GM12878 (cell line): ENCODE measurements around the gene SPOCK1. TPM values are rescaled to one million over a fixed set of nuclear protein-coding genes. Genes with fewer than 3 reads are reported as not detected.

Experiments used
- ATAC-seq: fragments of 200-7000 bp; cut with Tn5 transposase; 3 replicates; pipeline ENCODE4 v1.9.1; 2020; ENCODE audit warnings: mild to moderate bottlenecking, moderate library complexity
- BruUV-seq: library from RNA; stranded (reverse); fragments of 400-500 nt; replicated peaks from 2 replicates; lab custom pipeline; 2021; lab: Mats Ljungman, UMichigan
- CTCF ChIA-PET: fragments of 300-600 bp; sonication (Branson Sonifier 250); formaldehyde crosslinking; extraction: SDS; loops from one replicate; lab custom pipeline; 2021; ENCODE audit warnings: inconsistent platforms; lab: Yijun Ruan, JAX
- POLR2A ChIA-PET: fragments of 350-600 bp; formaldehyde crosslinking; extraction: SDS; loops from one replicate; lab custom pipeline; 2021; ENCODE audit warnings: inconsistent platforms; lab: Charles Lee
- RAD21 ChIA-PET: fragments of 300-600 bp; sonication (Branson Sonifier 250); formaldehyde crosslinking; loops from one replicate; lab custom pipeline; 2023; ENCODE audit warnings: antibody characterized with exemption; ENCODE audit not compliant: unreplicated experiment; lab: Charles Lee
- SMC1A ChIA-PET: fragments of 300-600 bp; sonication (Branson Sonifier 250); formaldehyde crosslinking; loops from one replicate; lab custom pipeline; 2023; ENCODE audit not compliant: unreplicated experiment, uncharacterized antibody; lab: Charles Lee
- DNase-seq: peaks from one replicate; pipeline ENCODE4 v3.0.0-alpha.2; 2011; ENCODE audit warnings: low read depth, low spot score
- FAIRE-seq: peaks from 3 replicates; lab custom pipeline; 2011; peaks lifted over from hg19 to GRCh38; lab: Jason Lieb, UNC
- H2AFZ ChIP-seq: 2 replicates; pipeline ENCODE4 v1.6.0; 2011; ENCODE audit warnings: low read depth, low read length, control low read depth; ENCODE audit not compliant: control insufficient read depth
- H3K27ac ChIP-seq: 2 replicates; pipeline ENCODE4 v1.5.1; 2011; ENCODE audit warnings: control low read depth; ENCODE audit not compliant: control insufficient read depth, insufficient read depth
- H3K27me3 ChIP-seq, 2 experiments: replicated peaks in 1 of 2; 2 replicates each; pipeline versions ENCODE4 v1.6.0 to v1.6.1; 2011; ENCODE audit warnings: low read length in 1 of 2; ENCODE audit not compliant: control insufficient read depth in 2 of 2, insufficient read depth in 2 of 2
- H3K36me3 ChIP-seq, 2 experiments: 2 replicates each; pipeline ENCODE4 v1.5.1; 2011; ENCODE audit warnings: low read length in 1 of 2; ENCODE audit not compliant: control insufficient read depth in 2 of 2, insufficient read depth in 2 of 2
- H3K4me1 ChIP-seq: 2 replicates; pipeline ENCODE4 v1.6.1; 2011; ENCODE audit warnings: mild to moderate bottlenecking, low read length, moderate library complexity, mixed read lengths; ENCODE audit not compliant: control insufficient read depth, insufficient read depth
- H3K4me2 ChIP-seq: 2 replicates; pipeline ENCODE4 v1.6.0; 2011; ENCODE audit warnings: control low read depth; ENCODE audit not compliant: control insufficient read depth, insufficient read depth
- H3K4me3 ChIP-seq: fragments of 200-600 bp; sonication (generic); 2 replicates; pipeline ENCODE4 v1.5.1; 2016
- H3K79me2 ChIP-seq: 2 replicates; pipeline ENCODE4 v1.6.0; 2011; ENCODE audit warnings: low read length; ENCODE audit not compliant: control insufficient read depth, insufficient read depth
- H3K9ac ChIP-seq: 2 replicates; pipeline ENCODE4 v1.8.0; 2011; ENCODE audit warnings: low read length, control low read depth, mixed read lengths; ENCODE audit not compliant: control insufficient read depth, insufficient read depth
- H3K9me3 ChIP-seq: replicated peaks from 3 replicates; pipeline ENCODE4 v1.5.1; 2011; ENCODE audit warnings: mild to moderate bottlenecking, low read length; ENCODE audit not compliant: control insufficient read depth, insufficient read depth
- H4K20me1 ChIP-seq: 2 replicates; pipeline ENCODE4 v1.6.0; 2011; ENCODE audit not compliant: control insufficient read depth, insufficient read depth
- ASH2L ChIP-seq: fragments of 300-600, 200-600 bp; sonication (generic); IDR thresholded peaks from 2 replicates; pipeline ENCODE4 v1.6.1; 2017; ENCODE audit warnings: low read depth, mild to moderate bottlenecking, borderline replicate concordance
- BCL11A ChIP-seq: IDR thresholded peaks from 2 replicates; pipeline ENCODE4 v1.6.1; 2011; ENCODE audit warnings: low read depth, low read length
- EGR1 ChIP-seq, 2 experiments: IDR thresholded peaks; 1 replicate in 1 of 2; 2 replicates in 1 of 2; pipeline ENCODE4 v1.6.1; 2011 to 2012; ENCODE audit warnings: low read depth in 2 of 2, low read length in 2 of 2, borderline replicate concordance in 1 of 2, mild to moderate bottlenecking in 1 of 2, moderate library complexity in 1 of 2
- ELK1 ChIP-seq: IDR thresholded peaks from 2 replicates; pipeline ENCODE4 v1.6.1; 2012; ENCODE audit warnings: low read depth, low read length, improper control_type of control experiment
- EZH2 ChIP-seq: IDR thresholded peaks from 2 replicates; pipeline ENCODE4 v1.6.1; 2012; ENCODE audit warnings: low read depth, mild to moderate bottlenecking, control low read depth, inconsistent platforms, low read length, borderline replicate concordance; ENCODE audit not compliant: control insufficient read depth
- HSF1 ChIP-seq: fragments of 150-350 bp; IDR thresholded peaks from 2 replicates; pipeline ENCODE4 v1.6.1; 2014; ENCODE audit warnings: mild to moderate bottlenecking, low read depth, low read length
- KAT2A ChIP-seq: conservative IDR thresholded peaks from 2 replicates; pipeline ENCODE4 v1.6.1; 2011; ENCODE audit warnings: low read depth, low read length; ENCODE audit not compliant: control insufficient read depth
- PAX5 ChIP-seq: IDR thresholded peaks from 2 replicates; pipeline ENCODE4 v1.6.1; 2011; ENCODE audit warnings: low read depth, low read length, borderline replicate concordance
- PBX3 ChIP-seq: IDR thresholded peaks from 2 replicates; pipeline ENCODE4 v1.6.1; 2011; ENCODE audit warnings: mild to moderate bottlenecking, low read depth, low read length, moderate library complexity; ENCODE audit not compliant: insufficient replicate concordance
- PML ChIP-seq: IDR thresholded peaks from 2 replicates; pipeline ENCODE4 v1.6.1; 2012; ENCODE audit warnings: low read length, inconsistent platforms
- POLR2A ChIP-seq: IDR thresholded peaks from 2 replicates; pipeline ENCODE4 v1.6.1; 2011; ENCODE audit warnings: low read depth, mild to moderate bottlenecking, low read length
- PRDM15 ChIP-seq: fragments of 450-650 bp; formaldehyde crosslinking; IDR thresholded peaks from 2 replicates; pipeline ENCODE4 v1.4.0; 2020; ENCODE audit warnings: mild to moderate bottlenecking, moderate library complexity
- RBBP5 ChIP-seq: fragments of 200-600 bp; sonication (generic); conservative IDR thresholded peaks from 2 replicates; pipeline ENCODE4 v1.6.1; 2016
- SUPT20H ChIP-seq: IDR thresholded peaks from 2 replicates; pipeline ENCODE4 v1.6.1; 2011; ENCODE audit warnings: low read depth, mild to moderate bottlenecking, low read length, moderate library complexity, borderline replicate concordance; ENCODE audit not compliant: control insufficient read depth
- ZNF217 ChIP-seq: fragments of 450-650 bp; IDR thresholded peaks from 2 replicates; pipeline ENCODE4 v1.6.1; 2017; ENCODE audit warnings: antibody characterized with exemption, mild to moderate bottlenecking
- ZNF274 ChIP-seq: IDR thresholded peaks from one replicate; pipeline ENCODE4 v1.8.0; 2011; ENCODE audit not compliant: insufficient read length, insufficient read depth
- in situ Hi-C: fragments of 300-500 bp; cut with MboI; formaldehyde crosslinking; loops from 9 replicates; pipeline ENCODE4 v1.14.3; 2018; ENCODE audit warnings: mixed read lengths
- intact Hi-C: fragments of 100-400 bp; cut with micrococcal nuclease; formaldehyde crosslinking; loops from one replicate; pipeline ENCODE4 v1.14.2; 2022; ENCODE audit not compliant: unreplicated experiment
- polyA plus RNA-seq, 11 experiments: library from polyadenylated mRNA; depleted of rRNA in 4 of 11; unstranded in 6 of 11; stranded (reverse) in 5 of 11; fragments of >200 nt; fragmentation: Nextera tagmentation in 4 of 11; fragmentation: Illumina TruSeq in 1 of 11; extraction: Ambion mirVana in 4 of 11; extraction: Trizol in 1 of 11; gene quantifications; 1 replicate in 1 of 11; 2 replicates in 10 of 11; pipeline versions ENCODE4 v1.2.1 to v1.2.3, GENCODE V29; 2011 to 2016; ENCODE audit warnings: inconsistent platforms in 2 of 11, missing spikeins in 2 of 11, low read depth in 1 of 11
- total RNA-seq, 4 experiments: library from RNA; depleted of rRNA in 3 of 4; stranded (reverse); fragments of >200 nt in 3 of 4; fragmentation: Illumina TruSeq in 1 of 4; extraction: Trizol in 1 of 4; gene quantifications; 2 replicates each; pipeline versions ENCODE4 v1.2.1 to v1.2.3, GENCODE V29; 2013 to 2021

The SPOCK1 gene
- total and polyA plus RNA-seq, 10 of the 15 experiments (the other 5 are each of a cell fraction or from before 2014, with no cell fraction given) = 0.06 to 0.68 (median 0.25) TPM; not detected in 3

- TF ChIP-seq HSF1 = no peak
- TF ChIP-seq EGR1 (IDR thresholded peaks at IDR 0.05; ENCODE audit: borderline replicate concordance in 1 of 2, low read depth in 2 of 2, low read length in 2 of 2) = no peak
- TF ChIP-seq ZNF217 = no peak
- TF ChIP-seq SUPT20H = no peak
- TF ChIP-seq PBX3 = no peak
- no peak for TF ChIP-seq ZNF274
- TF ChIP-seq PML = no peak
Observed at GRCh38 chr5:137504916-137505315, 5.8 kb upstream of the SPOCK1 start (continued).

- DNase-seq (no peak), FAIRE-seq (no peak), ATAC-seq (no peak)
- SMC1A ChIA-PET = interaction anchor here (0.7 kb wide), 1 partner anchor 159 kb away, joined by 3 read pairs; no protein-coding TSS in a partner anchor
- Histone ChIP-seq H3K9ac (no peak overlapping the region), H3K27me3 (peaks cover 0 to 4% of the 10 kb centered on the region in 2 experiments; a peak in 1 of 4 replicates), H2AFZ (no peak overlapping the region), H3K4me3 (no peak overlapping the region), H4K20me1 (no peaks in the 10 kb centered on the region; the same call in 1 of the 2 replicates), H3K36me3 (no peaks in the 10 kb centered on the region), H3K79me2 (no peaks in the 10 kb centered on the region), H3K4me1 (no peaks in the 10 kb centered on the region), H3K4me2 (no peak overlapping the region), H3K27ac (no peak overlapping the region), H3K9me3 (no peaks in the 10 kb centered on the region)
- POLR2A ChIA-PET = no interaction called here
- CTCF ChIA-PET = interaction anchor here (5.6 kb wide), 1 partner anchor 183 kb away, joined by 23 read pairs; no protein-coding TSS in a partner anchor
- no TSS peak for BruUV-seq
- in situ Hi-C loops (no loop called here), intact Hi-C loops (no loop called here)
- RAD21 ChIA-PET = no interaction called here
- TF ChIP-seq PRDM15 (CRISPR knock-in tag) = no peak
- TF ChIP-seq ASH2L = no peak
- no peak for TF ChIP-seq KAT2A
- no peak for TF ChIP-seq EZH2
- TF ChIP-seq PAX5 = no peak
- TF ChIP-seq BCL11A = no peak
- no peak for TF ChIP-seq ELK1
- TF ChIP-seq RBBP5 = no peak
- TF ChIP-seq ZNF274 = no peak
- TF ChIP-seq POLR2A = no peak
Observed at GRCh38 chr5:137503456-137503855, 4.3 kb upstream of the SPOCK1 start.
